ENCODE results near the gene KCTD17. TPM values are rescaled to one million over a fixed set of nuclear protein-coding genes. Genes with fewer than 3 reads are reported as not detected.

The KCTD17 gene
- total RNA-seq, 1 experiment from 2014 or later: 38.0 TPM

DNA sequence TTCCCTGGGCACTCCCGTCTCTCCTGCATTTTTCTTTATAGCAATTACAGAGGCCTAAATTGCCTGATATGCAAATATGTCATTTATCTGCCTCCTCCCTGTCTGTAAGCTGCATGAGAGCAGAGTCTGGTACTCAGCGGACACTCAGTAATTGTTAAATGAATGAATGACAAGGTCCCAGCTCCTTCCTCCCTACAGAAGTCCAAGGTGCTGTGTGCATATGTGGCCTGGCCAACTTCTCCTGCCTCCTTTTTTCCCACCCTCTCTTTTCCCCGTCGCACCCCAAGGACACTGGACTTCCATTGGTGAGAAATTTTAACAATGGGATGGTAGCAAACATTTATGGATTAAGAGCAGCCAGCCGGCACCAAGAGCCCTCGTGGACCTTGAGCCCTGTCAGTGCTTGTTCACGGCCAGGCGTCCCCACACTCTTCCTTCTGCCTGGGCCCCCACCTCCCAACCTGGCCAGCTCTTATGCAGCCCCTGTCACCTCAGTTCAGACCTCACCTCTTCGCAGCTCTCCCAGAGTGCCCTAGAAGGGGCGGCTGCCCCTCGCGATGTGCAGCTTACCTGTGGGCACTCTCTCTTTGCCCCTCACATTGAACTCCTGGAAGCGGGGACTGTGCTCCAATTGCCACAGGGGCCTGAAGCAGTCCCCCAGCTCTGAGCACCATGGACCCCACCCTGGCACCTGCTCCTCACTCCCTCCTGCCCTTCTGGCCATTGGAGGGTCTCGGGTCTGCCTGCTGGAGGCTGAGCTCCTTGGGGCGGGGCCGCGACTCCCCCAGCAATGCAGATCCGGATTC is 56.5 kb downstream of the KCTD17 start:
- no peak for DNase-seq (ENCODE audit: low read depth)
- in situ Hi-C loops (cut with HindIII; ENCODE audit: low pct_unique_long_range_greater_than_20kb, low sequenced_read_pairs): no loop called here

DNA sequence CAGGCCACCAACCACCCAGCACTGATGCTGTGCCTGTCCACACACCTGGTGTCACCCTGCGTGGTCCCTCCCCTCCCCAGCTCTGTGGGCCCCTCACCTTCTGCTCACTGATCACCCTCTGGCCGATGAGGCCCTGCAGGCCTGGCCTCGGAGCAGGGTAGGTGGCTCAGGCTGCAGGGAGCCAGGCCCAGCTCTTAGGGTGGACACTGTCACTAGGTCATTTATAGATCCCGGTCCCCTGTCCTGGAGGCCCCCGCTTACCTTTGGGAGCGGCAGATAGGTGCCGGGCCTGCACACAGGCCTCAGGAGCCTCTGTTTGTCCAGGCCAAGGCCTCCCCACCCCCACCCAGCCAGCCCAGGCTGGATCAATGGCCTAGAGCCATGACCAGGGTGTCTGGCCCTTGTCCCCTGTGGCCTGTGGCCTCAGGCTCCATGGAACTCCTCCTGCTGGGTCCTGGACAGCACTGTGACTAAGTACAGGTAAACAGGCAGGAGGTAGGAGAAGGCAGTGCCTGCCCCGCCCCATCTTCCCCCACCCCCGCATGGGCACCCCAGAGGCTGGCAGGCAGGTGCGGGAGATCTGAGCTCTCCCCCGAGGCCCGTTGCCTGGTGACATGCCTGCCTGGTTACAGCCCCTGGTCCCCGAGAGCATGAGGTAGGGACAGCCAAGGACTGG is 57.8 kb downstream of the KCTD17 start, which contains the start of gene TMPRSS6:
TSS of gene TMPRSS6 (minus strand) at position 472 of the 676 bp plus-strand sequence. CDS start 6,296 bp downstream, outside the sequence.
- DNase-seq (ENCODE audit: low read depth): no peak
- in situ Hi-C loops (cut with HindIII; ENCODE audit: low pct_unique_long_range_greater_than_20kb, low sequenced_read_pairs): no loop called here

DNA sequence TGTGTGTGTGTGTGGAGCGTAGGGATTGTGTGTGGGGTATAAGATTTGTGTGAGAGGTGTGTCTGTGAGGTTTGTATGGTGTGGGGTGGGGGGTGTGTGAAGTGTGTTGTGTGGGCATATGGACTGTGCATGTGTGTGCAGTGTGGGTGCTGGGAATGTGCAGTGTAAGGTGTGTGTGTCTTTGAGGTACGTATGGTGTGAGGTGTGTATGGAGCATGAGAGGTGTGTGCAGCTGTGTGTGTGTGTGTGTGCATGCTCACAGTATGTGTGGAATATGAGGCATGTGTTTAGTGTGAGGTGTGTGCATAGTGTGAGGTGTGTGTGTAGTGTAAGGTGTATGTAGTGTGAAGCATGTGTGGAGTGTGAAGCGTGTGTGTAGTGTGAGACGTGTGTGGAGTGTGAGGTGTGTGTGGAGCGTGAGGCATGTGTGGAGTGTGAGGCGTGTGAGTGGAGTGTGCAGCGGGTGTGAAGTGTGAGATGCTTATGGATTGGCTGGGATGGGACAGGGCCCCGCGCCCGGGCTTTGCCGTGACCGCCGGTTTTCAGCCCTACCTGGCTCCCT is 59.7 kb downstream of the KCTD17 start:
- in situ Hi-C loops (cut with HindIII; ENCODE audit: low pct_unique_long_range_greater_than_20kb, low sequenced_read_pairs): no loop called here
- no peak for DNase-seq (ENCODE audit: low read depth)

DNA sequence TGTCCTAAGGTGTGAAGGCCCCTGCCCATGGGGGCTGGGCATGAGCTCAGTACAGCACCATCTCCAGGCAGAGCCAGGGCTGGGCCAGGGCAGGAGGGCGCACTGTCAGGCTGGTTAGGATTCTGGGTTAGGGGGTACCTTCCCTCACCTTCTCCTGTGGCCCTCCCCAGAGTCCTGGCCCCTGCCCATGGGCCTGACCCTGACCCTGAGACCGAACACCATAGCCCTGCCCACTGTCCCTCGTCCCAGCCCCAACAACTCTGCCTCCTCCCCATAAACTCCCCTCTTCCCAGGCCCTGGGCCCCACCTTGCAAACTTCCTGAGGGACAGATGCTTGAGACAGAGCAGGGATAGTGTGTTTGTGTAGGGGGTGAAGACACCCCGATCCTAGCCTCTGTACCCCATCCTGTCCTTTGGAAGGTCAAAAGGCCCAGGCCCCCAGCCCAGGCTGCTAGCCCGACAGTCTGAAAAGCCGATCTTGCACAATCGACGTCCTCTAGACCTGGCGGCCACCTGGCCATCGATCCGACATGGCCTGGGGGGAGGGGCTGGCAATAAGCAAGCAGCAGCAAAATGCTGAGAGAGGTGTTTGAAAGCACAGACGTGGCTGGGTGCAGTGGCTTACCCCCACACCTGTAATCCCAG is 60.7 kb downstream of the KCTD17 start:
- in situ Hi-C loops (cut with HindIII; ENCODE audit: low pct_unique_long_range_greater_than_20kb, low sequenced_read_pairs): no loop called here

More for the DNA sequence above, 60.7 kb downstream of the KCTD17 start:
- DNase-seq (ENCODE audit: low read depth): no peak

Other genes with a start within 250 kb of the KCTD17 start
- gene PVALB, start 234.7 kb upstream of the KCTD17 start, total RNA-seq (2014; rRNA removed; shearing (Covaris generic); ENCODE audit: low replicate concordance): not detected in 2 replicates
- not detected in 2 replicates for gene NCF4, start 190.7 kb upstream of the KCTD17 start, total RNA-seq (2014; rRNA removed; shearing (Covaris generic); ENCODE audit: low replicate concordance)
- gene CSF2RB, start 138.1 kb upstream of the KCTD17 start, total RNA-seq (2014; rRNA removed; shearing (Covaris generic); ENCODE audit: low replicate concordance): 0.09 TPM in 1 of 2 replicates, not detected in the other
- gene TST, start 32.3 kb upstream of the KCTD17 start, total RNA-seq (2014; rRNA removed; shearing (Covaris generic); ENCODE audit: low replicate concordance): 54.6 and 82.0 TPM in 2 replicates
- 168 and 192 TPM in 2 replicates for gene MPST, start 32.0 kb upstream of the KCTD17 start, total RNA-seq (2014; rRNA removed; shearing (Covaris generic); ENCODE audit: low replicate concordance)
- gene TMPRSS6, start 58.0 kb downstream of the KCTD17 start, total RNA-seq (2014; rRNA removed; shearing (Covaris generic); ENCODE audit: low replicate concordance): not detected in 2 replicates
- gene IL2RB, start 98.2 kb downstream of the KCTD17 start, total RNA-seq (2014; rRNA removed; shearing (Covaris generic); ENCODE audit: low replicate concordance): 0.06 TPM in 1 of 2 replicates, not detected in the other
- 14.1 and 14.9 TPM in 2 replicates for gene C1QTNF6, start 136.5 kb downstream of the KCTD17 start, total RNA-seq (2014; rRNA removed; shearing (Covaris generic); ENCODE audit: low replicate concordance)
- gene SSTR3, start 160.7 kb downstream of the KCTD17 start, total RNA-seq (2014; rRNA removed; shearing (Covaris generic); ENCODE audit: low replicate concordance): not detected in 2 replicates
- 16.2 and 20.6 TPM in 2 replicates for gene RAC2, start 192.5 kb downstream of the KCTD17 start, total RNA-seq (2014; rRNA removed; shearing (Covaris generic); ENCODE audit: low replicate concordance)
- gene CYTH4, start 230.8 kb downstream of the KCTD17 start, total RNA-seq (2014; rRNA removed; shearing (Covaris generic); ENCODE audit: low replicate concordance): 0.98 and 1.3 TPM in 2 replicates

All from Caki2 (cell line).